ENCODE measurements around the gene PAX3.

The PAX3 gene

DNA sequence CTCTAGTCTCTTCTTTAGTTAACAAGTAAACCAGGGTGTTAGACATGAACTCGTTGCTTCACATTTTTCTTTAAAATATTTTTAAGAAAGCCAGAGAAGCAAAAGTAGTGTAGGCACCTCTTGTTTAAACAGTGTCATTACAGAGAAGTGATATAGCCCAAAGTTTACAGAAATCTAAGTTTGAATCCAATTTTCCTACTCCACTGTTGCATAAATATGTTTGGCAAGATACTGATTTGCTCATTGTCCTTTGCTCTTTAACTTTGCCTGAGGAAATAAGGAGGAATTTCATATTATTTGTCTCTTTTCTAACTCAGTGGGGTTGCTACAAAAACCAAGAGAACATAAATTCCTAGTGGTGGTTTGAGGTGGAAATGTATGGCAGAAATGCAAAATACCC, 81.1 kb downstream of the PAX3 start:
- Mint-ChIP-seq H3K27ac (no peak overlapping the region), H3K4me3 (no peak overlapping the region), H3K27me3 (no peaks in the 10 kb centered on the region), H3K4me1 (ENCODE audit: low read depth) (no peaks in the 10 kb centered on the region), H3K9me3 (no peaks in the 10 kb centered on the region), H3K36me3 (ENCODE audit: low read depth) (no peaks in the 10 kb centered on the region)
- intact Hi-C loops (cut with micrococcal nuclease): no loop called here

- no peak overlapping the region for H3K4me3 Mint-ChIP-seq
- intact Hi-C loops (cut with micrococcal nuclease): no loop called here
These were observed 83.9 kb downstream of the PAX3 start for GRCh38 chr2:222214885-222215284.

DNA sequence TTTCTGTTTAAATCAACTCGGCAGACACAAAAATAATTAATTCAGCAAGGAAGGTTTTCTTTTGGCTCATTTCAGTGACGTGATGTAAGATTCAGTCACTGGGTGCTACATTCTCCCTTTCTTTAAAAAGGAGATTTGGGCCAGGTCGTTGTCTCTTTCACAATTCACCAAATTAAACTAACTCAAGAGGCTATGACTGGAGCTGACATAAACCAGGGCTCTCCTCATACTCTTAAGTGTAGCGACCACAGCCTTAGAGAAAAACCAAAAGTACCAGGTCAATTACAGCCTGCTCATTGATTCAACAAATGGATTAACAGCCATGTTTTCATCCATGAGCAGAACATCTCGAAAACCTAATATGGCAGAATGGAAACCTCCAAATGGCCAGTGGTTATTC, 85.7 kb downstream of the PAX3 start:
- Mint-ChIP-seq H3K9me3 (no peaks in the 10 kb centered on the region), H3K4me1 (ENCODE audit: low read depth) (no peaks in the 10 kb centered on the region), H3K27ac (no peak overlapping the region), H3K4me3 (no peak overlapping the region), H3K27me3 (no peaks in the 10 kb centered on the region), H3K36me3 (ENCODE audit: low read depth) (no peaks in the 10 kb centered on the region)
- intact Hi-C loops (cut with micrococcal nuclease): no loop called here

More at GRCh38 chr2:222214885-222215284, 83.9 kb downstream of the PAX3 start:
- H3K4me1 Mint-ChIP-seq (ENCODE audit: low read depth): no peaks in the 10 kb centered on the region
- H3K36me3 Mint-ChIP-seq (ENCODE audit: low read depth): no peaks in the 10 kb centered on the region
- no peaks in the 10 kb centered on the region for H3K27me3 Mint-ChIP-seq
- H3K27ac Mint-ChIP-seq: no peak overlapping the region
- no peaks in the 10 kb centered on the region for H3K9me3 Mint-ChIP-seq

DNA sequence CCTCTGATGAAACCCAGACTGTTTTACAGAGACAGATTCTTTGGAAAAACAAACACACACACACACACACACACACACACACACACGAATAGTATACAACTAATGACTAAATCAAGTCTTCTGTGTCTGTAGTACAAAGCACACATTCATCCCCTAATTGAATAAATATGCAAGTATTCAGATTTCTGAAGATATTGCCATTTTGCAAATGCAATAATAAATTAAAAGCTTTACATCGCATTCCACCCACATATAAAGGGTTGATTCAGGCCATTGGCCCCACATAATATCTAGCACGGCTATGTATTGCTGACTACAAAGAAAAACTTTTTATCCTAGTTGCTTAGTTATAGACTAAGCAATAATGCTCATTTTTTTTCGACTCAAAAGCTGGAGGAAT, 86.2 kb downstream of the PAX3 start:
- Mint-ChIP-seq H3K36me3 (ENCODE audit: low read depth) (no peaks in the 10 kb centered on the region), H3K4me3 (no peak overlapping the region), H3K27me3 (no peaks in the 10 kb centered on the region), H3K27ac (no peak overlapping the region), H3K9me3 (no peaks in the 10 kb centered on the region), H3K4me1 (ENCODE audit: low read depth) (no peaks in the 10 kb centered on the region)
- intact Hi-C loops (cut with micrococcal nuclease): no loop called here

DNA sequence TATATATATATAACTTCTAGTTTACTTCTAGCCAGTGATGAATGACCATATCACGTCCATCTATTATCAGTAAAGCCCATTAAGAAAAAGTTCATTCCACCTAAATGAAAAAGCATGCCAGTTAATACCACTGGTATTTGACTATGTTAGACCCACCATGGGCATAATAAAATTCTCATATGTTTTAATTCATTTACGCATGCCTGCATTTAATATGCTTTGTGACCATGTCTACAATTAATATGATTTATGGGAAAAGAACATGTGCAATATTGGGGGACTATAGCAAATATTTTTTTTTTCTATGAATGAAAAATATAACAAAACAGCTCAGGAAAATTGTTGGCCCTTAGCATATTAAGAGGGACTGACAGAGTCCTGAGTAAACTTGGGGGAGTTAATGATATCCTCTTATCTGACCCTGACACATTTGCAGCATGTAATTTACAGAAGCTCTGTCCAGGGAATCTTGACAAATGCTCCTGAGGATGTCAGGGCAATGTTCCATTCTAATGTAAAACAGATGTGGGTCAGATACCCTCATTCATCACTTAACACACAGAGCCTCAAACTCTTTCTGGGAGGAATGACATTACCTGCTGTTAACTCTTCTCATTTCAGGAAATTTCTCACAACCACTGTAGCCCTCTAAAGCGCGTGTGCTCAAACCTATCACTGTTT, 90.6 kb downstream of the PAX3 start:
- Mint-ChIP-seq H3K9me3 (no peaks in the 10 kb centered on the region), H3K4me3 (no peak overlapping the region), H3K27ac (no peak overlapping the region), H3K4me1 (ENCODE audit: low read depth) (no peaks in the 10 kb centered on the region), H3K36me3 (ENCODE audit: low read depth) (no peaks in the 10 kb centered on the region), H3K27me3 (no peaks in the 10 kb centered on the region)
- intact Hi-C loops (cut with micrococcal nuclease): no loop called here

DNA sequence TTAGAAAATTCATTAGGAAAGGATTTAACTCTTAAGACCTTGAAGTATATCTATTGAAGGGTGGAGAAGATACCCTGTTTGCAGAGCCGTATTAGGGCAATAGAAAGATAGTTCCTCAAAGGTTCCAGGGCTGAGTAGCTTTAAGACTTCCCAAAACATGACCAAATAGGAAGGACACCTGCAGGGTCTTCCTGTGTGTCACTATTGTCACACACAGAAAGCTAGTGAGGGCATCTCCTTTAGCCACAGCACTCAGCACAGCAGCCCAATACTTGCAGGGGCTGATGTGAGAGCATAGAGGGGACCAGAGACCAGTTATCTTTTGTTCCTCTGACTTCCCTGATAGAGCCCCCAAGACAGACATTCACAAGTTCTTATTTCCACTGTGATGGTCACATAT, 93.7 kb downstream of the PAX3 start:
- H3K4me1 Mint-ChIP-seq (ENCODE audit: low read depth): no peaks in the 10 kb centered on the region
- no peaks in the 10 kb centered on the region for H3K9me3 Mint-ChIP-seq
- H3K27me3 Mint-ChIP-seq: peaks cover 2% of the 10 kb centered on the region
- no peak overlapping the region for H3K4me3 Mint-ChIP-seq
- no peaks in the 10 kb centered on the region for H3K36me3 Mint-ChIP-seq (ENCODE audit: low read depth)
- H3K27ac Mint-ChIP-seq: no peak overlapping the region
- intact Hi-C loops (cut with micrococcal nuclease): no loop called here

- Mint-ChIP-seq H3K27ac (no peak overlapping the region), H3K4me1 (ENCODE audit: low read depth) (no peaks in the 10 kb centered on the region), H3K36me3 (ENCODE audit: low read depth) (no peaks in the 10 kb centered on the region), H3K9me3 (no peaks in the 10 kb centered on the region), H3K4me3 (no peak overlapping the region), H3K27me3 (peaks cover 2% of the 10 kb centered on the region)
- intact Hi-C loops (cut with micrococcal nuclease): no loop called here
These were observed 95.8 kb downstream of the PAX3 start for GRCh38 chr2:222203041-222203440.

DNA sequence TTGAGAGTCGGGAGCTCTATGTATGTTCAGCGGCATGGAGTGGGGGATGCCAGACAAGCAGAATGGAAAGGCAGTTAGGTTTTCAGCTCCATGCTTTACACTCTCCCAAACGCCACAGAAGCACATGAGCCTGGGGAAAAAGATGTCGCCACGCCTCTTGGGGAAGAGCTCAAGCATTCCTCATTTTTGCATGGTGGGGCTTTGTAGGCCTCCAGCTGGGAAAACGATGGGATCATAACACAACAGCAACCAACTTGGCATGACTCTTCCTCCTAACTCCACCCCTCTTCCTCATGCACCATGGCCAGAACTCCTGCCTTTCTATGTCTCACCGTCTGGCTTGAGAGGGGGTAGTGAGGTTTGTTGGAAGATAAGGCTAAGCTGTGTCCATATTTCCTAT, 102.6 kb downstream of the PAX3 start:
- peaks cover 13% of the 10 kb centered on the region for H3K9me3 Mint-ChIP-seq
- H3K36me3 Mint-ChIP-seq (ENCODE audit: low read depth): no peaks in the 10 kb centered on the region
- H3K27me3 Mint-ChIP-seq: no peaks in the 10 kb centered on the region
- intact Hi-C loops (cut with micrococcal nuclease): no loop called here
- no peak overlapping the region for H3K4me3 Mint-ChIP-seq
- no peak overlapping the region for H3K27ac Mint-ChIP-seq
- no peaks in the 10 kb centered on the region for H3K4me1 Mint-ChIP-seq (ENCODE audit: low read depth)

GRCh38 chr2:222194669-222195068, 104.1 kb downstream of the PAX3 start:
- Mint-ChIP-seq H3K9me3 (peaks cover 13% of the 10 kb centered on the region), H3K27me3 (no peaks in the 10 kb centered on the region), H3K4me3 (no peak overlapping the region), H3K36me3 (ENCODE audit: low read depth) (no peaks in the 10 kb centered on the region), H3K4me1 (ENCODE audit: low read depth) (no peaks in the 10 kb centered on the region), H3K27ac (no peak overlapping the region)
- intact Hi-C loops (cut with micrococcal nuclease): no loop called here

DNA sequence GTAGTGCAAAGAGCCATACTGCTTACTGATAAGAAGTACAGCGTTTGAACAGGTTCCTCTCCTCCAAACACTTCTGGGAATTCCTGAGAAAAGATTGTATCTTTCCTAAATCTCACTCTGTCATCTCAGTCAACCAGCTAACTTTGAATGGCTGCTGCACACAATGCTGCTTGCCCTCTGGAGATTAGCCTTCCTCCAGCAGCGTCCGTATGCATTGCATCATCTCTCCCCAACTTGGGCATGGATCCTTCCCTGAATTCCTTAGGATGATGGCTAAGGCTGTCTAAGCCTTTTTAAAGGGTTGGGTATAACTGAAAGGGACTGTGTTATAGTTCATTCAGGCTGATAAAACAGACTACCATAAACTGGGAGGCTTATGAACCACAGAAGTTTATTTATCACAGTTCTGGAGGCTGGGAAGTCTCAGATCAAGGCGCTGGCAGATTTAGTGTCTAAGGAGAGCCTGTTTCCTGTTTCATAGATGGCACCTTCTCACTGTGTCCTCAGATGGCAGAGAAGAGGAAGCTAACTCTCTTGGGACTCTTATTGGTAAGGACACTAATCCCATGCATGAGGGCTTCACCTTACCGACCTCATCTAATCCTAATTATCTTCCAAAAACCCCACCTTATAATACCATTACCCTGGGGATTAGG, 105.3 kb downstream of the PAX3 start:
- Mint-ChIP-seq H3K27me3 (no peaks in the 10 kb centered on the region), H3K36me3 (ENCODE audit: low read depth) (no peaks in the 10 kb centered on the region), H3K4me3 (no peak overlapping the region), H3K9me3 (peaks cover 13% of the 10 kb centered on the region), H3K4me1 (ENCODE audit: low read depth) (no peaks in the 10 kb centered on the region), H3K27ac (no peak overlapping the region)
- intact Hi-C loops (cut with micrococcal nuclease): no loop called here

DNA sequence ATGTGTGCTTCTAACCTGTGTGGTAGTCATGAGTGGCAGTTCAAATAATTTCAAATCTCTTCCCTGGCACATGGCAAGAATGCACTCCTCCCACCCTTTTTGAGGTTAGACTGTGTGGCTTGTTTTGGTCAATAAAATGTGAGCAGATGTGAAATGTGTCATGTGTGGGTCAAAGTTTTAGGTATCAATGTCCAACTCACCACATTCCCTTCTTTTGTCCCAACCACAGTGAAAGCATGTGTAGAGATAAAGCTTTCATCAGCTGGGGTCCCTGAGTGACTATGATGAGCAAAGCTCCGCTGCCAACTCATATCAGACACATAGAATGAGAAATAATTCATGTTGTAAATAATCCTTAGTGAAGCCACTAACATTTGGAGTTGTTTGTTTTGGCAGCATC, 118.2 kb downstream of the PAX3 start:
- H3K9me3 Mint-ChIP-seq: no peaks in the 10 kb centered on the region
- H3K27me3 Mint-ChIP-seq: no peaks in the 10 kb centered on the region
- H3K36me3 Mint-ChIP-seq (ENCODE audit: low read depth): no peaks in the 10 kb centered on the region
- no peak overlapping the region for H3K4me3 Mint-ChIP-seq
- intact Hi-C loops (cut with micrococcal nuclease): no loop called here
- H3K27ac Mint-ChIP-seq: no peak overlapping the region
- no peaks in the 10 kb centered on the region for H3K4me1 Mint-ChIP-seq (ENCODE audit: low read depth)

DNA sequence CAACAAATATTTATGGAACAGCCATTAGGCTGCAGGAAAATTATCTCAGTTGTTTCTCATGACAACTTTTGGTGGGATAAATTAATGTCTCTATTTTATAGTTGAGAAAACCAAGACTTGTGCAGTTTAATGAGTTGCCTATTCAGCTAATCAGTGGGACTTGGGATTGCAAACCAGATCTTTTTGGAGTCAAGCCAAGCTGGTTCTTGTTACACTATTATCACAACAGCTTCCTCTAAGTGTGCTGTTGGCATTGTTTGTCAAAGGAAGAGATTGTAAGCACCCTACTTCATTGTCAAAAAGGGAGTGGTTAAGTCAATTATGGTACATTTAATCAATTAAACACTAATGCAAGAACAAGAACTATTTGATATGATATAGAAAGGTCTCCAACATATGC, 119.2 kb downstream of the PAX3 start:
- Mint-ChIP-seq H3K4me3 (no peak overlapping the region), H3K27me3 (no peaks in the 10 kb centered on the region), H3K27ac (no peak overlapping the region), H3K9me3 (no peaks in the 10 kb centered on the region), H3K36me3 (ENCODE audit: low read depth) (no peaks in the 10 kb centered on the region), H3K4me1 (ENCODE audit: low read depth) (no peaks in the 10 kb centered on the region)
- intact Hi-C loops (cut with micrococcal nuclease): no loop called here

DNA sequence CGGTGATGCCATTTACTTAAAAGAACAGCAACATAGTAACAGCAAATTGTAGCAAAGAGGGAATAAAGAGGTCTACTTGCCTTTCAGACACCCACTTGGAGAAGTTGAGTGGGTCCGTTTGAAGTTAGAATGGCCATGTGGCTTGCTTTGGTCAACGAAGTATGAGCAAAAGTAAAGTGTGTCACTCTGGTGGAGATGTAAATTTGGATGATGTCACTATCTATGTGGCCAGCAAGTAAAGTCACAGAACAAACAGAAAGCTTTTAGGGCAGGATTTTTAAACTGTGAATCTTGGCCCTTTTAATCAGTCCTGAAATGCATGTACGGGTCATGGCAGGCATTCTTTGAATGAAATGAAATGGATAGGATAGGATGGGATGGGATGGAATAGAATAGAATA, 120.3 kb downstream of the PAX3 start:
- H3K27ac Mint-ChIP-seq: no peak overlapping the region
- no peak overlapping the region for H3K4me3 Mint-ChIP-seq
- no peaks in the 10 kb centered on the region for H3K4me1 Mint-ChIP-seq (ENCODE audit: low read depth)
- H3K27me3 Mint-ChIP-seq: no peaks in the 10 kb centered on the region
- H3K9me3 Mint-ChIP-seq: no peaks in the 10 kb centered on the region
- no peaks in the 10 kb centered on the region for H3K36me3 Mint-ChIP-seq (ENCODE audit: low read depth)
- intact Hi-C loops (cut with micrococcal nuclease): no loop called here

DNA sequence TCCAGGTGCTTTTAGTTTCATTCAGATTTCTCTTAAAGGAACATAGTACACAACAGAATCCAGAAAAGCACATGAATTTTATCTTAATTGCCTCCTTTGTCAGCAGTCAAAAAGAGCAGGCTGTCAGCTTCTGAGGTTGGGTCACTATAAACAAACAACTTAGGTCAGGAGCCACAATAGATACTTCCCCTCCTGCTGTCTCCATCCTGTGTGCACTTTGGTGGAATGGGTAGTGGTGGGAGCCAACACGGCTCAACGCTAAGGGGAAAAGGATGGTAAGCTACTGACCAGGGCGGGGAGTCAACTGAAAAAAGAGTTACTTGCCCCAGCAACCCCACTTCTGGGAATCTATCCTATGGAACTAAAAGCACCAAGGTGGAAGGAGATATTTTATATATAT, 121.9 kb downstream of the PAX3 start:
- Mint-ChIP-seq H3K27ac (no peak overlapping the region), H3K27me3 (no peaks in the 10 kb centered on the region), H3K4me1 (ENCODE audit: low read depth) (no peaks in the 10 kb centered on the region), H3K9me3 (no peaks in the 10 kb centered on the region), H3K4me3 (no peak overlapping the region), H3K36me3 (ENCODE audit: low read depth) (no peaks in the 10 kb centered on the region)
- intact Hi-C loops (cut with micrococcal nuclease): no loop called here

DNA sequence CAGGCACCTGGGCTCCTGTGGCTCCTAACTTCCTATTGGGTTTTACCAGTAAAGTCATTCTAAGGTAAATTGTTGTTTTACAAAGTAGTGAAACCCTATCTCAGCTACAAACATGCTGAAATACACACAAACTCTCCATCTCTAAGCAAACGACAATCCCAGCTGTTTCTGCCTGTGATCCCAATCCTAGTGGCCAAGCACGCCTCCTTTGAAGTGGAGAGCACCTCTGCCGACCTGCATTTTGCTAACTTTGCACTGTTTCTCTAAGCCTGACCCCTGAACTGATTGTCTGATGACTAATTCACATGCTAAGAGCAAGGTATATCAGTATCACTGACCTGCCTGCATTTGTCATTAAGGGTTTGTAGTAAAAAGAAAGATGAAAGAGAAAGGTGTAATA, 124.3 kb downstream of the PAX3 start:
- Mint-ChIP-seq H3K4me3 (no peak overlapping the region), H3K36me3 (ENCODE audit: low read depth) (no peaks in the 10 kb centered on the region), H3K4me1 (ENCODE audit: low read depth) (no peaks in the 10 kb centered on the region), H3K27me3 (no peaks in the 10 kb centered on the region), H3K9me3 (no peaks in the 10 kb centered on the region), H3K27ac (no peak overlapping the region)
- intact Hi-C loops (cut with micrococcal nuclease): no loop called here

All from dendritic cell treated with granulocyte-macrophage colony-stimulating factor and Interleukin-4, amounts not matched to agents 40 ng/mL and 50 ng/mL, for 4 days (primary cell).